Panc1 (cell line): ENCODE results near the gene LCE7A. TPM values are rescaled to one million over a fixed set of nuclear protein-coding genes. Genes with fewer than 3 reads are reported as not detected.

Experiments
- ATAC-seq: fragments of 200-7000 bp; cut with Tn5 transposase; 2 replicates; pipeline ENCODE4 v1.9.1; 2020; ENCODE audit warnings: mild to moderate bottlenecking, moderate library complexity
- BruUV-seq: library from RNA; stranded (reverse); fragments of 400-500 nt; replicated peaks from 2 replicates; lab custom pipeline; 2021; lab: Mats Ljungman, UMichigan
- CTCF ChIA-PET: fragments of 300-600 bp; sonication (Branson Sonifier 250); formaldehyde crosslinking; loops from one replicate; lab custom pipeline; 2022; ENCODE audit warnings: antibody characterized with exemption; lab: Charles Lee
- POLR2A ChIA-PET: fragments of 300-600 bp; sonication (Branson Sonifier 250); formaldehyde crosslinking; loops from one replicate; lab custom pipeline; 2022; ENCODE audit warnings: antibody characterized with exemption; lab: Charles Lee
- DNase-seq: peaks from one replicate; pipeline ENCODE4 v3.0.0-alpha.2; 2010; ENCODE audit warnings: low read depth, low spot score
- H3K27ac ChIP-seq: 2 replicates; pipeline ENCODE4 v1.5.1; 2011; ENCODE audit warnings: mild to moderate bottlenecking, low read length, inconsistent platforms
- H3K27me3 ChIP-seq: fragments of 200-500 bp; sonication (Bioruptor generic); 2 replicates; pipeline ENCODE4 v1.6.0; 2014; ENCODE audit warnings: low read length, inconsistent platforms; ENCODE audit not compliant: control insufficient read depth, insufficient read depth
- H3K36me3 ChIP-seq: fragments of 200-500 bp; sonication (Bioruptor generic); 2 replicates; pipeline ENCODE4 v1.5.1; 2014; ENCODE audit warnings: inconsistent platforms, mild to moderate bottlenecking, low read length, moderate library complexity; ENCODE audit not compliant: control insufficient read depth, insufficient read depth
- H3K4me1 ChIP-seq: 2 replicates; pipeline ENCODE4 v1.5.1; 2011; ENCODE audit warnings: inconsistent platforms, mild to moderate bottlenecking, low read length, moderate library complexity; ENCODE audit not compliant: control insufficient read depth, insufficient read depth
- H3K4me3 ChIP-seq, 2 experiments: 2 replicates each; pipeline ENCODE4 v1.5.1; 2011 to 2012; ENCODE audit warnings: low read depth in 2 of 2, low read length in 2 of 2, mild to moderate bottlenecking in 2 of 2, inconsistent platforms in 1 of 2, moderate library complexity in 1 of 2
- H3K9me3 ChIP-seq: fragments of 200-500 bp; sonication (Bioruptor generic); 2 replicates; pipeline ENCODE4 v1.5.1; 2014; ENCODE audit warnings: low read depth, mild to moderate bottlenecking, inconsistent platforms, low read length, moderate library complexity; ENCODE audit not compliant: control insufficient read depth, insufficient read depth
- POLR2AphosphoS5 ChIP-seq: IDR thresholded peaks from 2 replicates; pipeline ENCODE4 v1.6.1; 2012; ENCODE audit warnings: mild to moderate bottlenecking, low read depth, low read length, moderate library complexity
- SIN3A ChIP-seq: IDR thresholded peaks from 2 replicates; pipeline ENCODE4 v1.6.1; 2012; ENCODE audit warnings: low read depth, mild to moderate bottlenecking, low read length, moderate library complexity, borderline replicate concordance; ENCODE audit not compliant: insufficient read depth
- TCF7L2 ChIP-seq: IDR thresholded peaks from 2 replicates; pipeline ENCODE4 v1.6.1; 2011; ENCODE audit warnings: mild to moderate bottlenecking, low read depth, low read length, inconsistent platforms
- in situ Hi-C: cut with HindIII; loops from 2 replicates; pipeline ENCODE4 v1.10.0; 2016; ENCODE audit warnings: low sequenced_read_pairs, low pct_unique_long_range_greater_than_20kb
- intact Hi-C: fragments of 100-400 bp; cut with micrococcal nuclease; formaldehyde crosslinking; loops from one replicate; pipeline ENCODE4 v1.10.0; 2022; ENCODE audit not compliant: unreplicated experiment
- total RNA-seq: library from RNA; stranded (reverse); gene quantifications from one replicate; pipeline ENCODE4 v1.2.1, GENCODE V29; 2021; ENCODE audit not compliant: unreplicated experiment
- TF ChIP-seq, protein P1 (sequence below), 2 experiments: IDR thresholded peaks; 2 replicates each; pipeline ENCODE4 v1.6.1; 2011 to 2012; ENCODE audit warnings: low read depth in 2 of 2, control low read depth in 1 of 2, low read length in 1 of 2, mild to moderate bottlenecking in 1 of 2, moderate library complexity in 1 of 2; ENCODE audit not compliant: insufficient read depth in 1 of 2
- TF ChIP-seq, protein P2 (sequence below): fragments of 450-650 bp; IDR thresholded peaks from 2 replicates; pipeline ENCODE4 v1.5.1; 2017; ENCODE audit warnings: mild to moderate bottlenecking

Gene LCE7A
- total RNA-seq, 1 experiment from 2014 or later: not detected

- H3K27ac ChIP-seq: no peak overlapping the region
- DNase-seq: no peak
- H3K9me3 ChIP-seq: no peaks in the 10 kb centered on the region
- no peak overlapping the region for H3K4me3 ChIP-seq
- H3K4me1 ChIP-seq: no peaks in the 10 kb centered on the region
- no peaks in the 10 kb centered on the region; the same call in 1 of the 2 replicates for H3K27me3 ChIP-seq
- BruUV-seq: no TSS peak
- ChIA-PET CTCF (no interaction called here), POLR2A (interaction anchor here (0.6 kb wide), 1 partner anchor 205 kb away, joined by 4 read pairs; no protein-coding TSS in a partner anchor)
- in situ Hi-C loops: no loop called here
- H3K36me3 ChIP-seq: no peaks in the 10 kb centered on the region
- ATAC-seq: no peak
- intact Hi-C loops: no loop called here
- TF ChIP-seq, protein P1, sequence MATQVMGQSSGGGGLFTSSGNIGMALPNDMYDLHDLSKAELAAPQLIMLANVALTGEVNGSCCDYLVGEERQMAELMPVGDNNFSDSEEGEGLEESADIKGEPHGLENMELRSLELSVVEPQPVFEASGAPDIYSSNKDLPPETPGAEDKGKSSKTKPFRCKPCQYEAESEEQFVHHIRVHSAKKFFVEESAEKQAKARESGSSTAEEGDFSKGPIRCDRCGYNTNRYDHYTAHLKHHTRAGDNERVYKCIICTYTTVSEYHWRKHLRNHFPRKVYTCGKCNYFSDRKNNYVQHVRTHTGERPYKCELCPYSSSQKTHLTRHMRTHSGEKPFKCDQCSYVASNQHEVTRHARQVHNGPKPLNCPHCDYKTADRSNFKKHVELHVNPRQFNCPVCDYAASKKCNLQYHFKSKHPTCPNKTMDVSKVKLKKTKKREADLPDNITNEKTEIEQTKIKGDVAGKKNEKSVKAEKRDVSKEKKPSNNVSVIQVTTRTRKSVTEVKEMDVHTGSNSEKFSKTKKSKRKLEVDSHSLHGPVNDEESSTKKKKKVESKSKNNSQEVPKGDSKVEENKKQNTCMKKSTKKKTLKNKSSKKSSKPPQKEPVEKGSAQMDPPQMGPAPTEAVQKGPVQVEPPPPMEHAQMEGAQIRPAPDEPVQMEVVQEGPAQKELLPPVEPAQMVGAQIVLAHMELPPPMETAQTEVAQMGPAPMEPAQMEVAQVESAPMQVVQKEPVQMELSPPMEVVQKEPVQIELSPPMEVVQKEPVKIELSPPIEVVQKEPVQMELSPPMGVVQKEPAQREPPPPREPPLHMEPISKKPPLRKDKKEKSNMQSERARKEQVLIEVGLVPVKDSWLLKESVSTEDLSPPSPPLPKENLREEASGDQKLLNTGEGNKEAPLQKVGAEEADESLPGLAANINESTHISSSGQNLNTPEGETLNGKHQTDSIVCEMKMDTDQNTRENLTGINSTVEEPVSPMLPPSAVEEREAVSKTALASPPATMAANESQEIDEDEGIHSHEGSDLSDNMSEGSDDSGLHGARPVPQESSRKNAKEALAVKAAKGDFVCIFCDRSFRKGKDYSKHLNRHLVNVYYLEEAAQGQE (IDR thresholded peaks at IDR 0.05; ENCODE audit: insufficient read depth in 1 of 2, low read depth in 2 of 2, low read length in 1 of 2): no peak
- TF ChIP-seq TCF7L2 (no peak), SIN3A (no peak), POLR2AphosphoS5 (no peak)
- TF ChIP-seq, protein P2, sequence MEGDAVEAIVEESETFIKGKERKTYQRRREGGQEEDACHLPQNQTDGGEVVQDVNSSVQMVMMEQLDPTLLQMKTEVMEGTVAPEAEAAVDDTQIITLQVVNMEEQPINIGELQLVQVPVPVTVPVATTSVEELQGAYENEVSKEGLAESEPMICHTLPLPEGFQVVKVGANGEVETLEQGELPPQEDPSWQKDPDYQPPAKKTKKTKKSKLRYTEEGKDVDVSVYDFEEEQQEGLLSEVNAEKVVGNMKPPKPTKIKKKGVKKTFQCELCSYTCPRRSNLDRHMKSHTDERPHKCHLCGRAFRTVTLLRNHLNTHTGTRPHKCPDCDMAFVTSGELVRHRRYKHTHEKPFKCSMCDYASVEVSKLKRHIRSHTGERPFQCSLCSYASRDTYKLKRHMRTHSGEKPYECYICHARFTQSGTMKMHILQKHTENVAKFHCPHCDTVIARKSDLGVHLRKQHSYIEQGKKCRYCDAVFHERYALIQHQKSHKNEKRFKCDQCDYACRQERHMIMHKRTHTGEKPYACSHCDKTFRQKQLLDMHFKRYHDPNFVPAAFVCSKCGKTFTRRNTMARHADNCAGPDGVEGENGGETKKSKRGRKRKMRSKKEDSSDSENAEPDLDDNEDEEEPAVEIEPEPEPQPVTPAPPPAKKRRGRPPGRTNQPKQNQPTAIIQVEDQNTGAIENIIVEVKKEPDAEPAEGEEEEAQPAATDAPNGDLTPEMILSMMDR: no peak
Measured at GRCh38 chr1:152884506-152884905, 24.7 kb downstream of the LCE7A start.

GRCh38 chr1:152884966-152885624 is 25.3 kb downstream of the LCE7A start:
- Histone ChIP-seq H3K9me3 (no peaks in the 10 kb centered on the region), H3K27ac (no peak overlapping the region), H3K4me3 (no peak overlapping the region), H3K27me3 (no peaks in the 10 kb centered on the region; the same call in 1 of the 2 replicates), H3K36me3 (no peaks in the 10 kb centered on the region), H3K4me1 (no peaks in the 10 kb centered on the region)
- TF ChIP-seq, protein P1 (IDR thresholded peaks at IDR 0.05; ENCODE audit: insufficient read depth in 1 of 2, low read depth in 2 of 2, low read length in 1 of 2): no peak
- TF ChIP-seq POLR2AphosphoS5 (no peak), TCF7L2 (no peak), SIN3A (no peak)
- TF ChIP-seq, protein P2: no peak
- ChIA-PET POLR2A (no interaction called here), CTCF (no interaction called here)
- no peak for DNase-seq
- no TSS peak for BruUV-seq
- intact Hi-C loops (no loop called here), in situ Hi-C loops (no loop called here)
- no peak for ATAC-seq
